NCI-H82 treated with DMSO at 0.1 percent for 48 hours (cell line): ENCODE results near the gene BIVM.
A peak's percentile ranks its signal among the peaks of the same experiment; 100 is the strongest.

Experiments used
- DNase-seq: peaks from one replicate; lab custom pipeline; 2025; ENCODE audit not compliant: unreplicated experiment; lab: John Stamatoyannopoulos, UW

Gene BIVM

GRCh38 chr13:102788683-102789082 is 10.2 kb upstream of the BIVM start:
- no peak for DNase-seq

DNA sequence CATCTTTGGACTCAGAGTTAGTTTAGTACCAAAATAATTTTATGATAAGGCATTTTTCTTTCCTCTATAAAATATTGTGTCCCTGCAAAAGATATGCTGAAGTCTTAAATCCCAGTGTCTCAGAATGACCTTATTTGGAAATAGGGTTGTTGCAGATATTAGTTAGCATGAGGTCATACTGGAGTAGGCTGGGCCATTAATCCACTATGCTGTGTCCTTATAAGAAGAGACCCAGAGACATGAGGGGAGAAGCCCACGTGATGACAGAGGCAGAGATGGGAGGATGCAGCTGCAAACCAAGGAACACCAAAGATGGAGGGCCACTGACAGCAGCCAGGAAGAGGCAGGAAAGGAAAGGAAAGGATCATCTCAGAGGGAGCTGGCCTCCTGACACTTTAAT is 6.5 kb upstream of the BIVM start:
- DNase-seq, result no peak

DNA sequence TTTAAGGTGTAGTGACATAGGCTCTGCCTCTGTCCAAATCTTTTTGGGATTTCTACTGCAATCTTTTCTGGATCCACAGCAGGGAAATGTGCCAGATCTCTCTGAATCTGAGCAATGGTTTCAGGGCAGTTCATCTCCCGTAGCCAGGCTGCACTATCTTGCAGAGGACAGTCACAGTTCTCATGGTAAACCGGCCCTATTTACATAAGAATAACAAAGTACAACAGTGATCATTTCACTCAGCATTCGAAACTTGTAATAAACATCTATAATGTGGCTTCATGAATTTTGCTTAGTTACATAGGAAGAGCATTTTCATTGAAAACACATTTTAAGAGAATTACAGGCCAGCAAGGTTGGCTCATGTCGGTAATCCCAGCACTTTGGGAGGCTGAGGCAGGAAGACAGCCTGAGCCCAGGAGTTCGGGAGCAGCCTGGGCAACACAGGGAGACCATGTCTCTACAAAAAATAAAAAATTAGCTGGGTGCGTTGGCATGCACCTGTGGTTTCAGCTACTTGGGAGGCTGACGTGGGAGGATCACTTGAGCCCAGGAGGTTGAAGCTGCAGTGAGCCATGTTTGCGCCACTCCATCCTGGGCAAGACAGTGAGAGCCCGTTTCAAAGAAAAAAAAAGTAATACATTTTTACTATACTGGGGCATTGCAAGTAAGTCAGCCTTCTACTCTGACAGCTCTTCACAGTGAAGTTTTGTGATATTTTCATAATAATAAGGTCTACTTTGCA is 5.1 kb upstream of the BIVM start:
- DNase-seq, result no peak

GRCh38 chr13:102799426-102800144 is 666 bp downstream of the BIVM start:
- peak; percentile 11 for DNase-seq

DNA sequence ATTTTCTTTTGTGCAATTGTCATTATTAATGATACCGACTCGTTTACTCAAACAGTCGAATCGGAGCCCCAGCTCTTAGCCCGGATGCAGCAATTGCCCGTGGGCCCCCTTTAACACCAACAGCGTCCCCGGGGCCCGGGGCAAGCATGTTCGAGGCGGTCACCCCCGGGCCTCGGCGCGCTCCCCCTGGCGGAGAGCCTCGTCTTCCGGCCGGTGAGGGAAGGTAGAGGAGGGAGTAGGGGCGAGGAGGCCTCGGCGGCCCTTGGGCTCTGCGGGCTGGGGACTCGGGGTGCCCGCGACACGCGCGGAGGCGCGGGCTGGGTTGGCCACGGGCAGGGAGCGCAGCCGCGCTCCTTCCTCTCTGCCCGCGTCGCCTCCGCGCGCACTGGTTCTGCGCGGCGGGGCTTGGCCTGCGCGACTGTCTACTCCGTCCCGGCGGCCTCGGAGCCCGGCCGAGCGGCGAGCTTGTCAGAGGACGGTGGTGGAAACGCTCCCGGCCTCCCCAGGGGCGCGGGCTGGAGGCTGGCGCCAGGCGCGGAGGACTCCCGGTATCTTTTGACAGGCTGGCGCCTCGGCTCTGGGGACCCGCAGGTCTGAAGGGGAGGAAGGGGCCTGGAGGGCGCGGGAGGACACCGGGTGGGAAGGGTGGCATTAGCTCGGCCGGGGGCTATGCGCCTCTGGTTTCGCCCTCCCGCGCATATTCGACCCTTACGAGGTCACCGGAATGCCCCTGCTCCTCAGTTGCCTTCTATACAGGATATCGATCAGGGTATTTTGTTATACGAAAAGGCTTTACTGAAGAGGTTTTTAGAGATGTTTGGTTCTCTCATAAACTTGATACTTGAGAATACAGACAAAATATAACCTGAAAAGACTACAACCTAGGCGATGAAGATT is 1.5 kb downstream of the BIVM start:
- DNase-seq, result peak; percentile 23

- DNase-seq, result no peak
Observed at GRCh38 chr13:102805680-102806079, 6.8 kb downstream of the BIVM start.

GRCh38 chr13:102807699-102808098 is 8.8 kb downstream of the BIVM start:
- no peak for DNase-seq

GRCh38 chr13:102812611-102813287 is 13.8 kb downstream of the BIVM start:
- no peak for DNase-seq

GRCh38 chr13:102814025-102814607 is 15.2 kb downstream of the BIVM start:
- no peak for DNase-seq

- no peak for DNase-seq
Observed at GRCh38 chr13:102814793-102815192, 15.9 kb downstream of the BIVM start.

DNA sequence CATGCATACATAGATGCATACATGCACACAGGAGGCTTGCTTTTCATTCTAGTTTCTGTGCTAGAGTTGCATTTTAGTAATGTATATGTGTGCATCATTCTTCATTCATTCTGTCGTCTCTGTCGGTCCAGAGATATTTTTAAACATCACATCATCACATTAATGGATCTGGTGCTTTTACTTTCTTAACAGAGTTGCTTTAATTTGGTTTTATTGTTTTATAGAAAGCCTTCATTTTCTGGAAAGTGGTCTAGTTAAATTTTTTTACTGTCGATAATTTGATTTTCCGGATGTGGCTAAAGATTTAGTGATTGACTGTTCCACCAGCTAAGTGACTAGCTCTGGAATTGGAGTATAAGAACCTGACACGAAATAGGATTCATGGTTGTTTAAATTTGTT is 16.9 kb downstream of the BIVM start:
- no peak for DNase-seq

- no peak for DNase-seq
Observed at GRCh38 chr13:102816708-102817107, 17.8 kb downstream of the BIVM start.

GRCh38 chr13:102817241-102817640 is 18.3 kb downstream of the BIVM start:
- no peak for DNase-seq

DNA sequence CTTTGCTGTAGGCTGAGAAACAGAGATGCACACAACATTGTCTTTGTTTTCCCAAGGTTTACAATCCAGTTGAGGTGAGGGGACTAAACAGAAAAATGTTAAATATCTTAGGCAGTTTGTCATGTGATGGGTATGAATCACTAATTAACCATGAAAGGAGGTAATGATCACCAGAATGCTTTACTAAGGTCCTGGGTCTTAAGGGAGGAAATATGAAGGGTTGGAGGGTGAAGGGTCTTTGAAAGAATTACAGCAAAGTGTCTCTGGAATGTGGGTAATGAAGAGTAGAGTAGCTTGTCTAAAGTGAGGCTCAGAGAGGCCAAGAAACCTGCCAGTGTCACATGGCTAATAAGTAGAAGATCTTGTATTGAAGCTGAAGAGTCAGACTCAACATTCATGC is 19.0 kb downstream of the BIVM start:
- DNase-seq, result no peak

- DNase-seq, result no peak
Observed at GRCh38 chr13:102825400-102825799, 26.5 kb downstream of the BIVM start.

- DNase-seq, result no peak
Observed at GRCh38 chr13:102825921-102826706, 27.2 kb downstream of the BIVM start.

- DNase-seq, result no peak
Observed at GRCh38 chr13:102830646-102831045, 31.7 kb downstream of the BIVM start.

DNA sequence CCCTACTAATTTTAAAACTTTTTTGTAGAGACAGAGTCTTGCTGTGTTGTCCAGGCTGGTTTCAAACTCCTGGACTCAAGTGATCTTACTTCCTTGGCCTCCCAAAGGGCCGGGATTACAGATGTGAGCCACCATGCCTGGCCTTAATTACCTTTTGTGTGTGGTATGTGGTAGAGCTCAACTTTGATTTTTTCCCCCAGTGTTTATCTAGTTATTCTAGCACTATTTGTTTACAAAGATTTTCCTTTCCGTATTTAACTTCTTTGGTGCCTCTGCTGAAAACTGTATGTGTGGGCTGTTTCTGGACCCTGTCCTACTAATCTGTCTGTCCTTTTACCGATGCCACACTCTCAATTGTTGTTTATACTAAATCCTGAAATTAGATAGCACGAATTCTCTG is 37.6 kb downstream of the BIVM start:
- DNase-seq, result no peak

DNA sequence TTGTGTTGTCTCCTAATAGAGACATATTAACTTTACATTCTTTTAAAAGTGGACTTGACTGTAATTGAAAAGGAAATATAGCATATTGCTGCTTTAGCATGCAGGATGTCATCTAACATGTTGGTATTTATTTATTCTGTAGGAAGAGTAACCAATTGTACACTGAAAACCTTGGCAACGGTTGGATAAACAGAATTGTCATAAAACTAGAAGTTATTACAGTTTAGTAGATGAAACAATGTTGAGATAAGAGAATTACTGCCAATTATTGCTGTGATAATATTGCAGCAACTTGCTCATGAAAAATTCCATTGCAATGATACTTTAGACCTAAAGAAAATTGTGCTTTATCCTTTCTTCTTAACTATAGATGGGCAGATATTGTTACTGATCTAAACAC is 39.4 kb downstream of the BIVM start:
- DNase-seq, result no peak

DNA sequence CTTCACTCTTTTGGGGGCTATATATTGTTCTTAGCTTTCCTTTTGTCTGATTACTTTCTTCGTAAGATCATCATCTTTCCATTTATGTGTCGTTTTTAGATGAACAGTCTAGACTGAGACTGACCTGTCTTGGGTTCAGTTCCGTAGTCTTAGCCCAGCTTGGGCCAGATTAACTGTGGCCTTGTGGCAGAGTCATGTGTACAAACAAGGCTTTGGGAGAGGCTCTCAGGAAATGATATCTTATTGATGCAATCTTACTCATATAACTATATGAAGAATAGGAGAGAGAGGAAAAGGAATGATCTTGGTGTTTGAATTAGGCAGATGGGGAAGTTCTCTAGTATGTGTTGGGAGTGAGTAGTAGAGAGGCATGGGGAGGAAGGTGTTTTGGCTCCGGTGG is 40.1 kb downstream of the BIVM start:
- no peak for DNase-seq
